ENCODE data around the gene PNRC2.
A peak's percentile ranks its signal among the peaks of the same experiment; 100 is the strongest.

The PNRC2 gene

DNA sequence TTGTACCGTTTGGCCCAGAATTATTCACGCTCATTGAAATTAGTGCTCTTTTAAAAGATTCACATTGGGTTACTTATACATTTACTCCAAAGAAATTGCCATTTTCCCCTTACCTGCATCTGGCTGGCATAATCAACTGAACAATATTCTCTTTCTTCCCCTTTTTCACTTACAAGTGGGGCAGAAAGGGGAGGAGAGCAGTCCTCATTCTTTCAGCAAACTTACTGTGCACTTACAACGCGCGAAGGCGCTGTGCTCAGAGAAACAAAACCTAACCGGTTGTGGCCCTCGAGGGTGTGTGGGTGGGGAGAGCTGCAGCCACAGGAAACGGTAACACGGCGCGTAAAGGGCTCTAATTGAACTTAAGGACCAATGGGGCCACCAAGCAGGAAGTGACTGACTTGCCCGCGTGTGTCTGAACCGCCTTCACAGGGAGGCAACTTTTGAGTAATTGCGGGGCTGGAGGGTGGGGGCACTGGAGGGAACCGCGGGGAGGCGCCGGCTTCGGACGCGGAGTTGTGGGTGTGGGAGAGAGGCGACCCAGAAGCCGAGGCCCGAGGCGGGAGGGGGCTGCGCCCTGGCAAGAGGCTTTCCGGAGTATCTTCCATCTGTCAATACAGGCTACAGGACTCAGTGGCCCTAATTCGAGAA lies 693 bp upstream of the PNRC2 start:
- no peaks in the 10 kb centered on the region for H3K9me2 ChIP-seq (replicated peaks; ENCODE audit: low read depth, low read length)
- TF ChIP-seq EZH2phosphoT487 (IDR thresholded peaks at IDR 0.05; ENCODE audit: borderline replicate concordance): no peak
- TF ChIP-seq, protein P1, sequence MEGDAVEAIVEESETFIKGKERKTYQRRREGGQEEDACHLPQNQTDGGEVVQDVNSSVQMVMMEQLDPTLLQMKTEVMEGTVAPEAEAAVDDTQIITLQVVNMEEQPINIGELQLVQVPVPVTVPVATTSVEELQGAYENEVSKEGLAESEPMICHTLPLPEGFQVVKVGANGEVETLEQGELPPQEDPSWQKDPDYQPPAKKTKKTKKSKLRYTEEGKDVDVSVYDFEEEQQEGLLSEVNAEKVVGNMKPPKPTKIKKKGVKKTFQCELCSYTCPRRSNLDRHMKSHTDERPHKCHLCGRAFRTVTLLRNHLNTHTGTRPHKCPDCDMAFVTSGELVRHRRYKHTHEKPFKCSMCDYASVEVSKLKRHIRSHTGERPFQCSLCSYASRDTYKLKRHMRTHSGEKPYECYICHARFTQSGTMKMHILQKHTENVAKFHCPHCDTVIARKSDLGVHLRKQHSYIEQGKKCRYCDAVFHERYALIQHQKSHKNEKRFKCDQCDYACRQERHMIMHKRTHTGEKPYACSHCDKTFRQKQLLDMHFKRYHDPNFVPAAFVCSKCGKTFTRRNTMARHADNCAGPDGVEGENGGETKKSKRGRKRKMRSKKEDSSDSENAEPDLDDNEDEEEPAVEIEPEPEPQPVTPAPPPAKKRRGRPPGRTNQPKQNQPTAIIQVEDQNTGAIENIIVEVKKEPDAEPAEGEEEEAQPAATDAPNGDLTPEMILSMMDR (conservative IDR thresholded peaks at IDR 0.05; ENCODE audit: low read length): peak; percentile 54
- H4K20me1 ChIP-seq (ENCODE audit: insufficient read depth, low read length, poor library complexity, severe bottlenecking): peaks cover 23% of the 10 kb centered on the region
- no peaks in the 10 kb centered on the region for H3K27me3 ChIP-seq (ENCODE audit: insufficient read depth, low read length, poor library complexity, severe bottlenecking)
- H2AFZ ChIP-seq (ENCODE audit: low read length): peak overlapping the region; percentile 81
- no peaks in the 10 kb centered on the region for H3K9me3 ChIP-seq (ENCODE audit: insufficient read depth, low read depth, low read length)
- H3K4me2 ChIP-seq (ENCODE audit: low read depth, low read length, poor library complexity, severe bottlenecking): peak overlapping the region; percentile 76
- peak overlapping the region; percentile 100 for H3K9ac ChIP-seq (ENCODE audit: low read depth, low read length, poor library complexity, severe bottlenecking)
- no peaks in the 10 kb centered on the region; the same call in 1 of the 2 replicates for H3F3A ChIP-seq (ENCODE audit: low read depth)
- peaks cover 19% of the 10 kb centered on the region; the same call in 1 of the 2 replicates for H3K36me3 ChIP-seq (ENCODE audit: insufficient read depth, low read length)
- H3K4me1 ChIP-seq (ENCODE audit: insufficient read depth, low read length, poor library complexity, severe bottlenecking): peaks cover 19% of the 10 kb centered on the region
- H3K79me2 ChIP-seq (ENCODE audit: insufficient read depth, low read length): peaks cover 39% of the 10 kb centered on the region
- H3K4me3 ChIP-seq (ENCODE audit: low read length, poor library complexity, severe bottlenecking): peak overlapping the region; percentile 96

DNA sequence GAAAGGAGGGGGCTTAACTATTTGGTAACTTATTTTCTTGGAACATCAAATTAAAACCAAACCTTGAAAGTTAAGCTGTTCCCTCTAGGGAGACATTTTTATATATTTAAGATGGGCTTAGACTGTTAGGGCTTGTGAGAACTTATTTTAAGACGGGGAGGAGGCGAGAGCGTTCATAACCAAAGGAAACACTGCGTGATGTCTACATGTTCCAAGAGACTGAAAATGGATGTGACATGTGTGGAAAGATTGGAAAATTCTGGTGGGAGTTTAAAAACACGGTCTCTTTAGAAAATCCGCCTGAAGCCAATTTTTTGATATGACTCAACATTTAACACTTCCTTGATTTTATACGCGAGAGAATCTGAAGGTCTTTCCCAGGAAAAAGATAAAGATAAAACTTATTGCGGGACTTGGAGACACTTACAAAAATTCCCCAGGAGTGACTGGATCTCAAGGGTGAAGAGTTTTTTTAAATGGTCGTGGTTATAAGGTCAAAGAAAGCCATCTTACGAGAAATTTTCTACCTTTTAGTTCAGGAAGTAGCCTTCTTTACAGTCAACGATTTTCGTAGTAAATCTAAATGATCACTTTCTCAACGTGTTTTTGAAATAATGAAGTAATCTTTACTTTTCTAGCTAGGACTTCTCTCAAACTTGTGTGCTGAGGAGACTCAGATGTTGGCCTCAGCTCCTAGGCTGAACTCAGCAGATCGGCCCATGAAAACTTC lies 828 bp downstream of the PNRC2 start:
- Histone ChIP-seq H2AFZ (ENCODE audit: low read length) (no peak overlapping the region), H3K4me1 (ENCODE audit: insufficient read depth, low read length, poor library complexity, severe bottlenecking) (peaks cover 13% of the 10 kb centered on the region)

DNA sequence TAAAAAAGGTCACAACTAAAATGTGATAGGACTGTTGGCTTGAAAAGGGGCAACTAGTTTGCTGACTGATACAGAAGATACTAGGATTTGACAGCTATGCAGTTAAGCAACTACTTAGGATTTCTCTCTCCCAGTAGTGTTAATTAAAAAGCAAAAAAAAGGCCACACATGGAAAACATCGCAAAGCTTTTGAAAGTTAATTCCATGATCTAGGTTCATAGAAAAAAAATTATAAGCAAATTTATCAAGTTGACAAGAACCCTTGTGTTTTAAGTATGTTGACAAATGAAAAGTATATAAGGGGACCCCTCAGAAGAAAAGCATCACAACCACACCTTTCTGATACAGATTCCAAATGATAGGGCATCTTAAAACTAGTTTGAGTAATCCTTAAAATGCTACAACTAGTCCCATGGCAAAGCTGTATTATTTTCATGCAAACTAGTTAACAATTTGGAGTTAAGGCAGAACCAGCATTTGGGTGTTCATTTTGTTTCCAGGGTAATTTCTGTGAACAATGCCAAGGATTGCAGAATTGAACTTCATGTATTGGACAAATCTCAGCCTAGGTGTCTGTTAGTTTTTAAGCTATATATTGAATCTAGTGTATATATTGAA lies 4.1 kb downstream of the PNRC2 start:
- Histone ChIP-seq H3K79me2 (ENCODE audit: insufficient read depth, low read length) (peaks cover 86% of the 10 kb centered on the region), H2AFZ (ENCODE audit: low read length) (no peak overlapping the region), H3K4me1 (ENCODE audit: insufficient read depth, low read length, poor library complexity, severe bottlenecking) (peaks cover 8% of the 10 kb centered on the region), H3K9ac (ENCODE audit: low read depth, low read length, poor library complexity, severe bottlenecking) (no peak overlapping the region), H3K9me2 (replicated peaks; ENCODE audit: low read depth, low read length) (no peaks in the 10 kb centered on the region), H3F3A (ENCODE audit: low read depth) (peaks cover 14% of the 10 kb centered on the region), H3K9me3 (ENCODE audit: insufficient read depth, low read depth, low read length) (no peaks in the 10 kb centered on the region), H3K4me2 (ENCODE audit: low read depth, low read length, poor library complexity, severe bottlenecking) (peak overlapping the region; percentile 26), H4K20me1 (ENCODE audit: insufficient read depth, low read length, poor library complexity, severe bottlenecking) (peaks cover 68% of the 10 kb centered on the region), H3K27me3 (ENCODE audit: insufficient read depth, low read length, poor library complexity, severe bottlenecking) (no peaks in the 10 kb centered on the region), H3K4me3 (ENCODE audit: low read length, poor library complexity, severe bottlenecking) (no peak overlapping the region), H3K36me3 (ENCODE audit: insufficient read depth, low read length) (peaks cover 64% of the 10 kb centered on the region)
- TF ChIP-seq, protein P1 (conservative IDR thresholded peaks at IDR 0.05; ENCODE audit: low read length): no peak
- TF ChIP-seq EZH2phosphoT487 (IDR thresholded peaks at IDR 0.05; ENCODE audit: borderline replicate concordance): no peak

More for the DNA sequence above, 828 bp downstream of the PNRC2 start:
- H3K9ac ChIP-seq (ENCODE audit: low read depth, low read length, poor library complexity, severe bottlenecking): peak overlapping the region; percentile 100
- H3K4me2 ChIP-seq (ENCODE audit: low read depth, low read length, poor library complexity, severe bottlenecking): peak overlapping the region; percentile 72
- H3K4me3 ChIP-seq (ENCODE audit: low read length, poor library complexity, severe bottlenecking): peak overlapping the region; percentile 96
- no peaks in the 10 kb centered on the region for H3K9me3 ChIP-seq (ENCODE audit: insufficient read depth, low read depth, low read length)
- peaks cover 31% of the 10 kb centered on the region; the same call in 1 of the 2 replicates for H3K36me3 ChIP-seq (ENCODE audit: insufficient read depth, low read length)
- peaks cover 6% of the 10 kb centered on the region; the same call in 1 of the 2 replicates for H3F3A ChIP-seq (ENCODE audit: low read depth)
- TF ChIP-seq EZH2phosphoT487 (IDR thresholded peaks at IDR 0.05; ENCODE audit: borderline replicate concordance): no peak
- no peaks in the 10 kb centered on the region for H3K9me2 ChIP-seq (replicated peaks; ENCODE audit: low read depth, low read length)
- H3K79me2 ChIP-seq (ENCODE audit: insufficient read depth, low read length): peaks cover 54% of the 10 kb centered on the region
- H3K27me3 ChIP-seq (ENCODE audit: insufficient read depth, low read length, poor library complexity, severe bottlenecking): no peaks in the 10 kb centered on the region
- H4K20me1 ChIP-seq (ENCODE audit: insufficient read depth, low read length, poor library complexity, severe bottlenecking): peaks cover 35% of the 10 kb centered on the region

Data from Loucy (cell line).